ENCODE data around the gene UBL7. TPM values are rescaled to one million over a fixed set of nuclear protein-coding genes. Genes with fewer than 3 reads are reported as not detected.
"Not testable (repeated sequence)": the region's sequence is repeated elsewhere in the genome, so short reads cannot be mapped to it uniquely, and the experiment has no call there.

UBL7 gene
- total RNA-seq, 1 donor from 2014 or later: 22.1 TPM

GRCh38 chr15:74489518-74490338, 28.8 kb upstream of the UBL7 start:
- FAIRE-seq (no peak), DNase-seq (ENCODE audit: low read depth) (peak; percentile 51)
- Histone ChIP-seq H3K4me3 (ENCODE audit: low read depth, low read length) (no peak overlapping the region), H3K27me3 (ENCODE audit: control insufficient read depth, insufficient read depth, low read length) (no peaks in the 10 kb centered on the region), H3K36me3 (ENCODE audit: control insufficient read depth, insufficient read depth, low read length) (no peaks in the 10 kb centered on the region)
- peak; percentile 73 for TF ChIP-seq CTCF (IDR thresholded peaks at IDR 0.05; ENCODE audit: insufficient read depth, low read length, severe bottlenecking)

- no peak for FAIRE-seq
- Histone ChIP-seq H3K36me3 (ENCODE audit: control insufficient read depth, insufficient read depth, low read length) (no peaks in the 10 kb centered on the region), H3K4me3 (ENCODE audit: low read depth, low read length) (no peak overlapping the region), H3K27me3 (ENCODE audit: control insufficient read depth, insufficient read depth, low read length) (no peaks in the 10 kb centered on the region)
- TF ChIP-seq CTCF (IDR thresholded peaks at IDR 0.05; ENCODE audit: insufficient read depth, low read length, severe bottlenecking): no peak
- DNase-seq (ENCODE audit: low read depth): no peak
Measured at GRCh38 chr15:74488776-74489175, 27.8 kb upstream of the UBL7 start.

- Histone ChIP-seq H3K27me3 (ENCODE audit: control insufficient read depth, insufficient read depth, low read length) (no peaks in the 10 kb centered on the region), H3K36me3 (ENCODE audit: control insufficient read depth, insufficient read depth, low read length) (peaks cover 1% of the 10 kb centered on the region), H3K4me3 (ENCODE audit: low read depth, low read length) (no peak overlapping the region)
- DNase-seq (ENCODE audit: low read depth): no peak
- FAIRE-seq: no peak
- TF ChIP-seq CTCF (IDR thresholded peaks at IDR 0.05; ENCODE audit: insufficient read depth, low read length, severe bottlenecking): no peak
Measured at GRCh38 chr15:74482661-74483060, 21.7 kb upstream of the UBL7 start.

DNA sequence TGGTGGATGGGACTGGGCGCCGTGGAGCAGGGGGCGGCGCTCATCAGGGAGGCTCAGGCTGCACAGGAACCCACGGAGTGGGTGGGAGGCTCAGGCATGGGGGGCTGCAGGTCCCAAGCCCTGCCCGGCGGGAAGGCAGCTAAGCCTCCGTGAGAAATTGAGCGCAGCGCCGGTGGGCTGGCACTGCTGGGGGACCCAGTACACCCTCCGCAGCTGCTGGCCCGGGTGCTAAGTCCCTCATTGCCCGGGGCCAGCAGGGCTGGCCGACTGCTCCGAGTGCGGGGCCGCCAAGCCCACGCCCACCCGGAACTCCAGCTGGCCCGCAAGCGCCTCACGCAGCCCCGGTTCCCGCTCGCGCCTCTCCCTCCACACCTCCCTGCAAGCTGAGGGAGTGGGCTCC, 19.4 kb upstream of the UBL7 start:
- H3K4me3 ChIP-seq (ENCODE audit: low read depth, low read length); H3K27me3 ChIP-seq (ENCODE audit: control insufficient read depth, insufficient read depth, low read length); DNase-seq (ENCODE audit: low read depth); FAIRE-seq; H3K36me3 ChIP-seq (ENCODE audit: control insufficient read depth, insufficient read depth, low read length): not testable (repeated sequence)

- H3K27me3 ChIP-seq (ENCODE audit: control insufficient read depth, insufficient read depth, low read length); H3K36me3 ChIP-seq (ENCODE audit: control insufficient read depth, insufficient read depth, low read length); FAIRE-seq; DNase-seq (ENCODE audit: low read depth); H3K4me3 ChIP-seq (ENCODE audit: low read depth, low read length): not testable (repeated sequence)
Measured at GRCh38 chr15:74471621-74472020, 10.7 kb upstream of the UBL7 start.

- DNase-seq (ENCODE audit: low read depth) (no peak), FAIRE-seq (no peak)
- no peak overlapping the region for H3K4me3 ChIP-seq (ENCODE audit: low read depth, low read length)
- H3K27me3 ChIP-seq (ENCODE audit: control insufficient read depth, insufficient read depth, low read length): no peaks in the 10 kb centered on the region
- no peaks in the 10 kb centered on the region for H3K36me3 ChIP-seq (ENCODE audit: control insufficient read depth, insufficient read depth, low read length)
- no peak for TF ChIP-seq CTCF (IDR thresholded peaks at IDR 0.05; ENCODE audit: insufficient read depth, low read length, severe bottlenecking)
Measured at GRCh38 chr15:74470631-74471395, 9.9 kb upstream of the UBL7 start.
